OCI-LY7 (cell line): ENCODE measurements around the gene TUBA8. TPM values are rescaled to one million over a fixed set of nuclear protein-coding genes. Genes with fewer than 3 reads are reported as not detected.
"Not testable (repeated sequence)": the region's sequence is repeated elsewhere in the genome, so short reads cannot be mapped to it uniquely, and the experiment has no call there.

Experiments used
- BruUV-seq: library from RNA; stranded (reverse); fragments of 400-500 nt; replicated peaks from 2 replicates; lab custom pipeline; 2021; lab: Mats Ljungman, UMichigan
- CTCF ChIA-PET: fragments of 300-600 bp; sonication (Branson Sonifier 250); formaldehyde crosslinking; loops from one replicate; lab custom pipeline; 2022; ENCODE audit warnings: antibody characterized with exemption; ENCODE audit not compliant: unreplicated experiment; lab: Charles Lee
- POLR2A ChIA-PET: fragments of 300-600 bp; sonication (Branson Sonifier 250); formaldehyde crosslinking; loops from one replicate; lab custom pipeline; 2022; ENCODE audit warnings: antibody characterized with exemption; lab: Charles Lee
- DNase-seq: peaks from one replicate; pipeline ENCODE4 v3.0.0-alpha.2; 2015; ENCODE audit warnings: low spot score
- H2AFZ ChIP-seq: fragments of 200-600 bp; sonication (generic), shearing (Covaris generic); 2 replicates; pipeline ENCODE4 v1.6.1; 2014; ENCODE audit warnings: mild to moderate bottlenecking, antibody characterized with exemption, low read length, moderate library complexity
- H3K27ac ChIP-seq: fragments of 200-600 bp; sonication (generic); 2 replicates; pipeline ENCODE4 v1.5.1; 2014; ENCODE audit warnings: mixed run types, low read depth, mild to moderate bottlenecking, moderate library complexity, low read length, inconsistent platforms; ENCODE audit not compliant: poor library complexity, severe bottlenecking
- H3K36me3 ChIP-seq: fragments of 200-600 bp; sonication (generic); 2 replicates; pipeline ENCODE4 v1.6.1; 2014; ENCODE audit warnings: mild to moderate bottlenecking, antibody characterized with exemption, low read length, moderate library complexity, mixed read lengths; ENCODE audit not compliant: insufficient read depth
- H3K4me1 ChIP-seq: fragments of 200-600 bp; sonication (generic); 2 replicates; pipeline ENCODE4 v1.5.1; 2014; ENCODE audit warnings: mild to moderate bottlenecking, low read length; ENCODE audit not compliant: insufficient read depth, poor library complexity, severe bottlenecking
- H3K4me2 ChIP-seq: fragments of 200-600 bp; sonication (generic); 2 replicates; pipeline ENCODE4 v1.6.1; 2014; ENCODE audit warnings: mild to moderate bottlenecking, low read length
- H3K4me3 ChIP-seq: fragments of 200-600 bp; sonication (generic); 2 replicates; pipeline ENCODE4 v1.5.1; 2014; ENCODE audit warnings: mild to moderate bottlenecking, low read depth, low read length; ENCODE audit not compliant: poor library complexity, severe bottlenecking
- H3K79me2 ChIP-seq: fragments of 200-600 bp; sonication (generic); 2 replicates; pipeline ENCODE4 v1.6.1; 2016; ENCODE audit warnings: low read depth, mild to moderate bottlenecking, low read length, moderate library complexity, mixed read lengths; ENCODE audit not compliant: insufficient read depth
- H3K9me2 ChIP-seq: fragments of 200-600 bp; sonication (generic); 2 replicates; pipeline ENCODE4 v1.6.1; 2016; ENCODE audit warnings: mild to moderate bottlenecking, low read length, mixed read lengths; ENCODE audit not compliant: insufficient read depth
- H3K9me3 ChIP-seq: fragments of 200-600 bp; sonication (generic); 2 replicates; pipeline ENCODE4 v1.6.1; 2014; ENCODE audit warnings: mild to moderate bottlenecking, mixed run types, low read length, mixed read lengths
- H4K20me1 ChIP-seq: fragments of 200-600 bp; sonication (generic); 2 replicates; pipeline ENCODE4 v1.6.1; 2014; ENCODE audit warnings: mild to moderate bottlenecking, antibody characterized with exemption, low read length, moderate library complexity, mixed read lengths; ENCODE audit not compliant: insufficient read depth
- intact Hi-C: fragments of 100-400 bp; cut with micrococcal nuclease; formaldehyde crosslinking; loops from one replicate; pipeline ENCODE4 v1.10.0; 2022; ENCODE audit not compliant: unreplicated experiment
- small RNA-seq: library from RNA; depleted of rRNA; stranded (forward); fragments of <200 nt; gene quantifications from one replicate; pipeline ENCODE3, GENCODE V24; 2014
- total RNA-seq, 2 experiments: library from RNA; depleted of rRNA in 1 of 2; stranded (reverse); fragments of >200 nt in 1 of 2; shearing (Covaris generic) in 1 of 2; gene quantifications; 2 replicates each; pipeline ENCODE4 v1.2.3, GENCODE V29; 2014 to 2022

The TUBA8 gene
- total RNA-seq, 2 experiments from 2014 or later: 1.9 to 2.0 TPM

- CTCF ChIA-PET: not testable (repeated sequence)
These were observed 61.6 kb downstream of the TUBA8 start for GRCh38 chr22:18172203-18172602.

DNA sequence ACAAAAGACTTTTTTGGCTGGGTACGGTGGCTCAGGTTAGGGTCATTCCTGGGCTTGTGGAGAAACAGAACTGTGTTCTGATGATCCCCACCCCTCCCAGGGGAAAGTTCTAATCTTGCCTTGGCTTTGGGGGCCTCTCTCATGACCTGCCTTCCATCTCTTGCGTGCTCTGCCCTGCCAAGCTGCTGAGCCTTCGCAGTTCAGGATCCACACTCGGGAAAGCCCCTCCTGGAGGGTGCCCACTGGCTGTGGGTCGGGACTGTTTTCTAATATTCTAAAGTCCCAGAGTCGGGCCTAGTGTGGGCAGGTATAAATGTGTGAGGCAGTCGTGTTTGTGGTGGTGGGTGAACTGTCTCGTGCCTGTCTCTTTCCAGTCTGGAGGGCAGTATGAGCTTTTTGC, 62.2 kb downstream of the TUBA8 start:
- CTCF ChIA-PET, intact Hi-C loops: not testable (repeated sequence)

More at GRCh38 chr22:18172203-18172602, 61.6 kb downstream of the TUBA8 start:
- H4K20me1 ChIP-seq, H3K4me3 ChIP-seq, H3K9me3 ChIP-seq, H3K36me3 ChIP-seq, H3K27ac ChIP-seq, H3K9me2 ChIP-seq, DNase-seq, intact Hi-C loops, H3K4me2 ChIP-seq, H3K4me1 ChIP-seq, POLR2A ChIA-PET, H3K79me2 ChIP-seq, H2AFZ ChIP-seq, BruUV-seq: not testable (repeated sequence)

DNA sequence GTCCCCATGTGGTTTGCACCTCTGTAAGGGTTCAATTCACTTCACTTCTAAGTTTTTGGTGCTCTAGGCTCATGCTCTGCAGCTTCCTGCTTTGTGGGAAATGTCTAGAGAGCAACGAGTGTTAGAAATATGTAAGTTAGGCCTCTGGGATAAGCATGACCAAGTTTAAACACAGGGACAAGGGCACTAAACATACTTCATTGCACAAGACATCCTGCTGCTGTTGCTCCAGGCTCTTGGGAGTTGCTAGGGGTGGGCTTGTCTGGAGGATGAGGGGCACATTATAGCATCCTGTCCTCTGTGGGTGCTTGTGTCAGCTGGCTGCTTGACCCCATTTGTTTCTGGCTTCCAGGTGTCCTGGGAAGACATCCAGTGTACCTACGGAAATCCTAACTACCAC, 62.8 kb downstream of the TUBA8 start:
- H3K27ac ChIP-seq, intact Hi-C loops, DNase-seq, H3K9me2 ChIP-seq, H3K9me3 ChIP-seq, H2AFZ ChIP-seq, H3K4me3 ChIP-seq, H3K36me3 ChIP-seq, CTCF ChIA-PET, H3K4me1 ChIP-seq, BruUV-seq, H3K4me2 ChIP-seq, H3K79me2 ChIP-seq, H4K20me1 ChIP-seq: not testable (repeated sequence)
- POLR2A ChIA-PET: interaction anchor here (1.2 kb wide), 1 partner anchor 21 kb away, joined by 4 read pairs; no protein-coding TSS in a partner anchor

More for the DNA sequence above, 62.2 kb downstream of the TUBA8 start:
- H3K79me2 ChIP-seq, H3K9me2 ChIP-seq, H4K20me1 ChIP-seq, H3K27ac ChIP-seq, H3K4me3 ChIP-seq, H2AFZ ChIP-seq, BruUV-seq, POLR2A ChIA-PET, H3K4me1 ChIP-seq, DNase-seq, H3K36me3 ChIP-seq, H3K4me2 ChIP-seq, H3K9me3 ChIP-seq: not testable (repeated sequence)

Small RNA genes lying within 50 kb of the gene (small RNA-seq; reads per million reads assigned to genes)
- not detected for gene AC016027.5

Other genes with a start within 250 kb of the TUBA8 start
- 80.9 and 93.2 TPM in 2 replicates for gene MICAL3, start 86.2 kb upstream of the TUBA8 start, total RNA-seq (2014; rRNA removed; shearing (Covaris generic))
- gene MICAL3, start 86.2 kb upstream of the TUBA8 start, total RNA-seq (2022): 175 and 210 TPM in 2 replicates
- gene PEX26, start 32.8 kb upstream of the TUBA8 start, total RNA-seq (2014; rRNA removed; shearing (Covaris generic)): 17.6 and 22.4 TPM in 2 replicates
- 37.8 and 43.5 TPM in 2 replicates for gene PEX26, start 32.8 kb upstream of the TUBA8 start, total RNA-seq (2022)
- 0.32 TPM in 1 of 2 replicates, not detected in the other for gene USP18, start 39.4 kb downstream of the TUBA8 start, total RNA-seq (2014; rRNA removed; shearing (Covaris generic))
- 0.33 and 0.68 TPM in 2 replicates for gene USP18, start 39.4 kb downstream of the TUBA8 start, total RNA-seq (2022)